CD4-positive, alpha-beta T cell (primary cell): Measurements from ENCODE around the gene TMEM117. TPM values are rescaled to one million over a fixed set of nuclear protein-coding genes. Genes with fewer than 3 reads are reported as not detected.

Experiments
- ATAC-seq: fragments of 200-7000 bp; cut with Tn5 transposase; one replicate; pipeline ENCODE4 v1.10.0; 2022; ENCODE audit warnings: mild to moderate bottlenecking; ENCODE audit not compliant: poor library complexity
- CTCF ChIA-PET: fragments of 350-600 bp; sonication (Branson Sonifier 250); formaldehyde crosslinking; loops from one replicate; lab custom pipeline; 2021; ENCODE audit warnings: antibody characterized with exemption, inconsistent platforms; lab: Charles Lee
- POLR2A ChIA-PET: fragments of 350-600 bp; sonication (Branson Sonifier 250); formaldehyde crosslinking; loops from one replicate; lab custom pipeline; 2021; ENCODE audit warnings: antibody characterized with exemption, inconsistent platforms; lab: Charles Lee
- DNase-seq, 14 experiments: peaks; one replicate each; pipeline ENCODE4 v3.0.0-alpha.2; 2013 to 2020; ENCODE audit warnings: mixed read lengths in 2 of 14
- H3K27ac ChIP-seq, 2 donors: one replicate each; pipeline versions ENCODE4 v1.5.1 to v1.7.0; 2013; ENCODE audit warnings: low read length in 2 of 2, low read depth in 1 of 2, mild to moderate bottlenecking in 1 of 2
- H3K27me3 ChIP-seq, 2 experiments: 1 replicate in 1 of 2; 2 replicates in 1 of 2; pipeline versions ENCODE4 v1.6.1 to v1.7.0; 2013; ENCODE audit warnings: low read length in 2 of 2, control low read depth in 1 of 2, mild to moderate bottlenecking in 1 of 2, moderate library complexity in 1 of 2; ENCODE audit not compliant: insufficient read depth in 2 of 2, control insufficient read depth in 1 of 2
- H3K36me3 ChIP-seq: one replicate; pipeline ENCODE4 v1.6.1; 2013; ENCODE audit warnings: low read length, control low read depth; ENCODE audit not compliant: insufficient read depth
- H3K4me1 ChIP-seq: one replicate; pipeline ENCODE4 v1.6.1; 2013; ENCODE audit warnings: low read length, control low read depth; ENCODE audit not compliant: insufficient read depth
- H3K4me3 ChIP-seq: one replicate; pipeline ENCODE4 v1.5.1; 2013; ENCODE audit warnings: mild to moderate bottlenecking, low read length, moderate library complexity
- H3K9me3 ChIP-seq, 2 experiments: 1 replicate in 1 of 2; 2 replicates in 1 of 2; pipeline versions ENCODE4 v1.6.1 to v1.7.0; 2013; ENCODE audit warnings: low read length in 2 of 2, mild to moderate bottlenecking in 2 of 2, control low read depth in 1 of 2, moderate library complexity in 1 of 2; ENCODE audit not compliant: control insufficient read depth in 1 of 2, insufficient read depth in 1 of 2
- H3K27ac Mint-ChIP-seq: one replicate; pipeline ENCODE4 v1.8.0; 2020; ENCODE audit warnings: mixed read lengths
- H3K27me3 Mint-ChIP-seq: one replicate; pipeline ENCODE4 v1.8.0; 2021; ENCODE audit warnings: mixed read lengths
- H3K36me3 Mint-ChIP-seq: one replicate; pipeline ENCODE4 v1.8.0; 2021; ENCODE audit warnings: low read depth, mixed read lengths
- H3K4me1 Mint-ChIP-seq: one replicate; pipeline ENCODE4 v1.8.0; 2021; ENCODE audit warnings: low read depth, mixed read lengths
- H3K4me3 Mint-ChIP-seq: one replicate; pipeline ENCODE4 v1.8.0; 2020; ENCODE audit warnings: mild to moderate bottlenecking, mixed read lengths
- H3K9me3 Mint-ChIP-seq: one replicate; pipeline ENCODE4 v1.8.0; 2020; ENCODE audit warnings: mixed read lengths
- intact Hi-C, 2 experiments: fragments of 100-400 bp; cut with DNase I in 1 of 2; cut with micrococcal nuclease in 1 of 2; formaldehyde crosslinking; loops; one replicate each; pipeline versions ENCODE4 v1.15.1 to v1.9.0; 2023 to 2025; cut with DNase I, micrococcal nuclease
- total RNA-seq, 174 experiments: library from RNA in 2 of 174; stranded (reverse) in 2 of 174; gene quantifications; one replicate each; pipeline ENCODE4 v1.2.3 and lab custom pipeline; 2021 to 2026
- TF ChIP-seq, protein P1 (sequence below): fragments of 200-600 bp; IDR thresholded peaks from one replicate; pipeline ENCODE4 v1.8.0; 2022; ENCODE audit warnings: antibody characterized with exemption, mild to moderate bottlenecking

TMEM117 gene
- total RNA-seq, 2 experiments from 2014 or later, result 3.4 to 4.4 TPM

GRCh38 chr12:44077294-44077693, 241.4 kb downstream of the TMEM117 start:
- H3K4me3 Mint-ChIP-seq, result no peak overlapping the region
- Histone ChIP-seq H3K27ac (no peak overlapping the region), H3K4me3 (no peak overlapping the region), H3K36me3 (no peaks in the 10 kb centered on the region), H3K27me3 (no peaks in the 10 kb centered on the region), H3K4me1 (no peaks in the 10 kb centered on the region), H3K9me3 (no peaks in the 10 kb centered on the region)
- ChIA-PET CTCF (no interaction called here), POLR2A (no interaction called here)
- no peaks in the 10 kb centered on the region for H3K4me1 Mint-ChIP-seq
- H3K27ac Mint-ChIP-seq, result no peak overlapping the region
- no peaks in the 10 kb centered on the region for H3K27me3 Mint-ChIP-seq
- ATAC-seq (no peak), DNase-seq (no peak)
- intact Hi-C loops, result no loop called here
- no peaks in the 10 kb centered on the region for H3K36me3 Mint-ChIP-seq
- no peaks in the 10 kb centered on the region for H3K9me3 Mint-ChIP-seq
- TF ChIP-seq, protein P1, sequence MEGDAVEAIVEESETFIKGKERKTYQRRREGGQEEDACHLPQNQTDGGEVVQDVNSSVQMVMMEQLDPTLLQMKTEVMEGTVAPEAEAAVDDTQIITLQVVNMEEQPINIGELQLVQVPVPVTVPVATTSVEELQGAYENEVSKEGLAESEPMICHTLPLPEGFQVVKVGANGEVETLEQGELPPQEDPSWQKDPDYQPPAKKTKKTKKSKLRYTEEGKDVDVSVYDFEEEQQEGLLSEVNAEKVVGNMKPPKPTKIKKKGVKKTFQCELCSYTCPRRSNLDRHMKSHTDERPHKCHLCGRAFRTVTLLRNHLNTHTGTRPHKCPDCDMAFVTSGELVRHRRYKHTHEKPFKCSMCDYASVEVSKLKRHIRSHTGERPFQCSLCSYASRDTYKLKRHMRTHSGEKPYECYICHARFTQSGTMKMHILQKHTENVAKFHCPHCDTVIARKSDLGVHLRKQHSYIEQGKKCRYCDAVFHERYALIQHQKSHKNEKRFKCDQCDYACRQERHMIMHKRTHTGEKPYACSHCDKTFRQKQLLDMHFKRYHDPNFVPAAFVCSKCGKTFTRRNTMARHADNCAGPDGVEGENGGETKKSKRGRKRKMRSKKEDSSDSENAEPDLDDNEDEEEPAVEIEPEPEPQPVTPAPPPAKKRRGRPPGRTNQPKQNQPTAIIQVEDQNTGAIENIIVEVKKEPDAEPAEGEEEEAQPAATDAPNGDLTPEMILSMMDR, result no peak

GRCh38 chr12:44078273-44078672, 242.4 kb downstream of the TMEM117 start:
- no peaks in the 10 kb centered on the region for H3K36me3 Mint-ChIP-seq
- no peaks in the 10 kb centered on the region for H3K27me3 Mint-ChIP-seq
- H3K36me3 ChIP-seq, result no peaks in the 10 kb centered on the region
- no peaks in the 10 kb centered on the region for H3K4me1 ChIP-seq
- intact Hi-C loops, result no loop called here
- no peaks in the 10 kb centered on the region for H3K27me3 ChIP-seq
- no peak for DNase-seq
- ChIA-PET CTCF (no interaction called here), POLR2A (no interaction called here)
- H3K9me3 ChIP-seq, result no peaks in the 10 kb centered on the region
- H3K27ac ChIP-seq, result no peak overlapping the region
- no peaks in the 10 kb centered on the region for H3K9me3 Mint-ChIP-seq
- no peaks in the 10 kb centered on the region for H3K4me1 Mint-ChIP-seq
- no peak overlapping the region for H3K4me3 Mint-ChIP-seq
- H3K4me3 ChIP-seq, result no peak overlapping the region
- no peak overlapping the region for H3K27ac Mint-ChIP-seq
- TF ChIP-seq, protein P1, result no peak
- ATAC-seq, result no peak

DNA sequence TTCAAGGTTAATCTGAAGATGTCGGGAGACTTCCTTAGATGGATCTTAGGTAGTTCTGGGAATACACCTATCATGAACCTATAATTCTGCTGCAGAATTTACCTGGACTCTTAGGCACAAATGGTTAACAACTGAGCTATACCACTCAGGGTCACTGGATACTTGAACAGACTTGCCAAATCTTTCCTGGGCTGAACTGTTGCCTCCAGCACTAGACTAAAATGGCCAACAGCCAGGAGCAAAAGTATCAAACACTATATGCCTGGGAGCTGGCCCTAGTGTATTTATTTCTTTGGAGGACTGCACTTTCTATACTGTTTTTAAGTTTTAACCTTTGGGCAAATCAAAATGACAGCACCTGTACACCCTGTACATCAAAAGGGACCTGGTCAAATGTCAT, 252.8 kb downstream of the TMEM117 start:
- TF ChIP-seq, protein P1, result no peak
- Mint-ChIP-seq H3K27ac (no peak overlapping the region), H3K36me3 (peaks cover 6% of the 10 kb centered on the region), H3K4me1 (no peaks in the 10 kb centered on the region), H3K4me3 (no peak overlapping the region), H3K27me3 (no peaks in the 10 kb centered on the region), H3K9me3 (peaks cover 3% of the 10 kb centered on the region)
- intact Hi-C loops, result no loop called here
- DNase-seq (no peak), ATAC-seq (no peak)
- no peak overlapping the region for H3K4me3 ChIP-seq
- ChIA-PET POLR2A (no interaction called here), CTCF (no interaction called here)
- no peaks in the 10 kb centered on the region for H3K27me3 ChIP-seq
- H3K9me3 ChIP-seq, result no peaks in the 10 kb centered on the region
- H3K36me3 ChIP-seq, result no peaks in the 10 kb centered on the region
- H3K27ac ChIP-seq, result no peak overlapping the region
- H3K4me1 ChIP-seq, result no peaks in the 10 kb centered on the region
